Left renal pelvis (tissue), 4 donors: ENCODE measurements around the gene KRTAP1-4. TPM values are rescaled to one million over a fixed set of nuclear protein-coding genes. Genes with fewer than 3 reads are reported as not detected.
"Not testable (repeated sequence)": the region's sequence is repeated elsewhere in the genome, so short reads cannot be mapped to it uniquely, and the experiment has no call there.

Source experiments
- DNase-seq, 4 donors: peaks; one replicate each; pipeline ENCODE4 v3.0.0-alpha.2; 2013; ENCODE audit warnings: low read depth in 4 of 4, low spot score in 3 of 4
- polyA plus RNA-seq, 4 donors: library from polyadenylated mRNA; unstranded; fragments of 120-200 nt; gene quantifications; one replicate each; pipeline ENCODE4 v1.2.1, GENCODE V29; 2013; ENCODE audit not compliant: insufficient read length in 4 of 4

The KRTAP1-4 gene
- polyA plus RNA-seq, 4 donors, result not detected

DNA sequence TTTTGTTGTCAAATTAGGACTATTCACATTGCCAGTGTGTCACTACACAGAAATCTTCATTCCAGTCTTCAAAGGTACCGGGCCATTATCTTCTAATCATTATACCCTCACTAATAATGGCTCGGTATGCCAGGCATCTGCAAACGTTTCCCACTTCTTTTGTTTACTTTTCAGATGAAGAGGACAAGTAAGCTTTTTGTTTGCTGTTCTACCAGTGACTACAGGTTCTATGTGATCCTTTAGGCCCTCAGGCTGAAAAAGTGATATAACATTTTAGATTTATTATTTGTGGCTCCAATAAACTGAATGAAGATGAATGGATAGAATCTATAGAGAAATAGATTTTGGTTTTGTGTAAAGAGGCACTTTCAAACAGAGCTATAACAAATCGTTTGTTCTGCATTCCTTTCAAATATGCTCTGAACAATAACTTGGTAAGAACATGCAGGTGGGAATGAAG lies 20.7 kb downstream of the KRTAP1-4 start:
- no peak for DNase-seq

DNA sequence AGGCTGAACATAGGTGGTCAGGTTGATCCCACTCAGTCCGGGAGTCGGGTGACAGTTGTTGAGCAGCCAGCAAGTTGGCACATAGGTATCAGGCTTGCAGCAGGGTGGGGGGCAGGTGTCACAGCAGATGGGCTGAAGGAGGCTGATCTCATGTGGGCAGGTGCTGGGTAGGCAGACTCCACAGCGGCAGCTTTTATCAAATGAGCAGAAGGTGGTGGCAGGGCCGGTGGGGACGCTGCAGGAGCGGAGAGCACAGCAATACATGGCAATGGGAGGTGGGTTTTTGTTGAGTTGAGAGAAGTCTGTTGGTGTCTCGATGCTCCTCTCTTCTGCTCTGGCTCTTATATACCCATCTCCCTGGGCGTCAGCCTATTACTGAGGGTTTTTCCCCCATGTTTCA lies 21.2 kb downstream of the KRTAP1-4 start, which contains the start of gene KRTAP3-1:
KRTAP3-1 (minus strand) TSS at position 318 of the 400 bp plus-strand sequence; CDS start at position 264, 54 bp downstream.
- no peak for DNase-seq

DNA sequence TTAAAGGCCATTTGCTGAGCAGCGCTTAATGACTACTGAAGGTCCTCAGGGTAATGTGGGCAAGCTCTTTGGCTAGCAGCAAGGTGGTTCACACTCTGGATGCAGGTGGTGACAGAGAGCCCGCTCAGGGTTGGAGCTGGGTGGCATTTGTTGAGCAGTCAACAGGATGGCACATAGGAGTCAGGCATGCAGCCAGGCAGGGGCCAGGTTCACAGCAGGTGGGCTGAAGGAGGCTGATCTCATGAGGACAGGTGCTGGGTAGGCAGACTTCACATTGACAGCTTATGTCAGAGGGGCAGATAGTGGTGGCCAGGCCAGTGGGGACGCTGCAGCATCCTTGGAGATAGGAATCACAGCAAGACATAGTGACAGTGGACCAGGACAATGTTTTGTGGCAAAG lies 25.6 kb downstream of the KRTAP1-4 start:
- DNase-seq, result no peak

DNA sequence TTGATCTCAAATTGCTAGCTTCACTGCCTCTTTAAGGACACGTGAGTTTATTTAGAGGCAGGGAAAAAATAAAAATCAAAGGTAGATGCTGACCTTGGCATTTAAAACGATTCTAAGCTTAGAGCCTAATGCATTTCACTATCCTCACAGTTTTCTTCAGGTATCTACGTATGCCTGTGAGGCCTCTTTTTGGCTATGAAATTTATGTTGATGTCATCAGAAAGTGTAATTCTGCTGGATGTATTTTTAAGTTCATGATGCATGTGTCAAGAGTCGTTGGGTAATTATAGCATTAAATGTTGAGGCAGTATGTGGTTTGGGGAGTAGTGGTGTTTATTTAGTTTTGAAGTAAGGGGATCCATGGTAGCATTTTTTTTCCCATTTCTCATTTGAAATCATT lies 26.1 kb downstream of the KRTAP1-4 start:
- no peak for DNase-seq

DNA sequence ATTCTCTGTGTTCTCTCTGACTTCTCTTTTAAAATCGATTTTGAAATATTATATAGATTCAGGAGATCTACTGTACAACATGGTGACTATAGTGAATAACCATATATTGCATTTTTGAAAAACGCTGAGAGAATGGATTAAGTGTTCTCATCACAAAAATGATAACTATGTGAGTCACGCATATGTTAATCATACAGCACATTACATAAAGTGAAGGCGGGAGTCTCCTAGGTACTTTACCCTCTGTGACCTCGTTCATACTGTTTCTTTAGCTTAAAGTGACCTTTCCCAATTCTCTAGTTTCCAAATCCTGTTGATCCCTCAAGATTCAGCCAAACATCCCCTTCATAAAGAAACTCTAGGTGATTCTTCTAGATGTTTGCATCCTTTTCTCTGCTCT lies 27.2 kb downstream of the KRTAP1-4 start:
- DNase-seq, result no peak

DNA sequence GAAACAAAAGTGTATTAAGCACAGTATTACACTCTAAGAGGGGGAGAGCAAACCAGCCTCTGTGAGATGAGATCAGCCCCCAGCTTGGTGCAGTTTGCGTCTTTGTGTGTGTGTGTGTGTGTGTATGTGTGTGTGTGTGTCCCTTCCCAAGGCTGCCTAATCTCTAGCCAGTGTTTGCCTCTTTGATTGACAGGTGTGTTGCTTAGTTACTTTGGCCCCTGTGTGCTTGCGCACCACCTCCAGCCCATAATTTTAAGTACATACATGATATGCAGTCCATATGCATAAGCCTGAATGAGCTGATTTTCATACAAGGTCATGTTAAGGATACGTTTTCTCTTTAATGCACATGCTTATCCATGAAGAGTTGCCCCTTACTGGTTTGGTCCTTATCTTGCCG lies 28.2 kb downstream of the KRTAP1-4 start:
- no peak for DNase-seq

DNA sequence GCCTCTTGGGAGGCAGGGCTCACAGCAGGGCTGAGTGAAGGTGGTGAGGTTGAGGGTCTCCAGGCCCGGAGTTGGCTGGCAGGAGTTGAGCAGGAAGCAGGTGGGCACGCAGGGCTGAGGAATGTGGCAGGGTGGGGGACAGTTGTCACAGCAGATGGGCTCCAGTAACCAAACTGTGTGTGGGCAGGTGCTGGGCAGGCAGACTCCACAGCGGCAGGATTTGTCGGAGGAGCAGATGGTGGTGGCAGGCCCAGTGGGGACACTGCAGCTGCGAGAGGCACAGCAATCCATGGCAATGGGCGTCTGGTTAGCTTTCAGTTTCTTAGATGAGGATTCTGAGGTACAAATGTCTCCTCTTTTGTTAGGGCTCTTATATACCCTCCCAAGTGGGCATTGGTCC lies 30.4 kb downstream of the KRTAP1-4 start, which contains the start of gene KRTAP3-2:
KRTAP3-2 (minus strand) TSS at position 344 of the 400 bp plus-strand sequence; CDS start at position 291, 53 bp downstream.
- not testable (repeated sequence) for DNase-seq

DNA sequence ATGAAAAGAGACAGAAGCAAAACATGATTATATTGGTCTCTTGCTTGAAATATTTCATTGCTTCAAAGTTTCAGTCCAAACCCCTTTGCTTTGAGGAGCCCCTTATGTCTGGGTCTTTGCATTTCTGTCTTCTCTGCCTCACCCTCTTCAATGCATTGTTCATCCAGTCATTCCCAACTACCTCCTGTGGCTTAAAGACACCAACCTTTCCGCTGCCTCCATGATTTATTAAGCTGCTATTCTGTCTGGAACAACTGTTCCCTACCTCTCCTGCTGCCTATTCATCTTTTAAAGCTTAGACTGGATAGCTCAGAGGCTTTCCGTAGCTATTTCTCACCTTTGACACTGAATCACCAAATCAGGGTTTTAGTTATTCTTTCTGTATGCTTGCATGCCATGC lies 32.6 kb downstream of the KRTAP1-4 start:
- DNase-seq, result no peak

DNA sequence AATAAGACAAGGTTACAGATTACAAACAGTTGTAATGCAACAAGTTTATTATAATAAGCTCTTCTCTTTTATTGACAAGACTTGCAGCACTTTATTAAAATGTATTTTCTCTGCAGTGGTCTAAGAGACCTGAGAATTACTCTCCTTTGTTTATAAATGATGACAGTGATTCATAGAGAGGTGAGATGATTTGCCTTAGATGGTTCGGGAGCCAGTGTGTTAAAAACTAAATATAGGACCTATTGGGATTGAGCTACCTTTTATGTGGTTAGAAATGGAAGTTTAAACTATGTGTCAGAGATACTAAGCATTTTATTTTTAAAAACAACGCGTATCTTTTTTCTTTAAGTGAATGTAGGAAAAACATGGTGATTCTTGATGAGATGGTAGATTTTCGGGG lies 33.2 kb downstream of the KRTAP1-4 start:
- DNase-seq, result no peak

DNA sequence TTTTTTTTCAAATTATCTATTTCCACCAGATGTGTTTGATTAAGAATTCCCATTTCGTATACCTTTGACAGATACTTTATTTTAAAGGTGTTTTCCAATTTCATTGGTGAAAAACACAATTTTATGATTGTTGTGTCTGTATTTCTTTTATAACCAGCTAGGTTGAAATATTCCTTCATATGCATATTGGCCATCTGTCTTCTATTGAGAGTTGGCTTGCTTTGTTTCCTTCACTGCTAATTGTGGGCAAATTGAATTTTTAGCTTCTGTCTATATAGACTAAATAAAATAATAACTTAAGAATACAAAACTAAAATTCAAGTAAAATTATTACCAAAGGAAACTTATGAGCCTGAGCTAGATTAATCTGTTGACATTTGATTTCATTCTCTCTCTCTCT lies 34.9 kb downstream of the KRTAP1-4 start:
- DNase-seq, result no peak

DNA sequence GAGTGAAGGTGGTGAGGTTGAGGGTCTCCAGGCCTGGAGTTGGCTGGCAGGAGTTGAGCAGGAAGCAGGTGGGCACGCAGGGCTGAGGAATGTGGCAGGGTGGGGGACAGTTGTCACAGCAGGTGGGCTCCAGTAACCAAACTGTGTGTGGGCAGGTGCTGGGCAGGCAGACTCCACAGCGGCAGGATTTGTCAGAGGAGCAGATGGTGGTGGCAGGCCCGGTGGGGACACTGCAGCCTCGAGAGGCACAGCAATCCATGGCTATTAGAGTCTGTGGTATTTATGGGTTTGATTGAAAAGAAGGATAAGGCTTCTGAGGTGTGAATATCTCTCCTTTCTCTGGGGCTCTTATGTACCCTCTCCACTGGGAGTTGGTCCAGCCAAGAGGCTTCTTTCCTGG lies 36.2 kb downstream of the KRTAP1-4 start, which contains the start of gene KRTAP3-3:
KRTAP3-3 (minus strand) TSS at position 326 of the 400 bp plus-strand sequence; CDS start at position 259, 67 bp downstream.
- DNase-seq, result no peak

DNA sequence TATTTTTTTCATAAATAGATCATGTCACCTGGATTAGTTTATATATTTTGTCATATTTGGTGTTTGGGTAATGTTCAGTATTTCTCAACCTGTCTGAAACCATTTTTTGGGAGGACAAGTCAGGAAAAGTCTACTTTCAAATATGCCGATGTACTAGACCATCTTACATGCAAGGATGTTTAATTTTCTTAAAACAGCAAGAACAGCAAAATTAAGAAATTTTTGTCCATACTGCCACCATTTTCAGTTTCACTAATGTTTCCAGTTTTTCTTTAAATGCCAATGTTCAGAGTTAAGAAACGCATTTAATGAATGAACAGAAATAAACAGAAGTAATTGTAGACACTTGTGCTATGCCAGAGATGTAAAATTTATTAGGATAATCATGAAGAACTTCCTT lies 36.9 kb downstream of the KRTAP1-4 start:
- DNase-seq, result no peak

DNA sequence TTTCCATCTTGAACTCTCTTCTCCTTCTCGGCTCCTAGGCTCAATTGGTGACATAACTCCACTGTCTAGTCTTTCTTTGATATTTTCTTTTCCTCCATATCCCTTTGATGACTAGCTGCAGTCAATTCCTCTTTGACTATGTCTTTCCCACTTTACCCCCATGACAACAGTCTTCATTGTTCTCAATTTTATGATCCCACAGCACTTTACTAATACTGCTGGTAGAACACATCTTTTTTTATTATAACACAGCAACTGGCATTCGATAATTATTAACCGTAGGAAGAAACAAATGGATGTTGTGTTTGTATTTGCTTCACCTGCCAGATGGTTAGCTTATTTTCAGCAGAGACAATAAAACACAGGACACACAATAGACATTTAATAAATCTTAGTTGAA lies 37.3 kb downstream of the KRTAP1-4 start:
- no peak for DNase-seq

DNA sequence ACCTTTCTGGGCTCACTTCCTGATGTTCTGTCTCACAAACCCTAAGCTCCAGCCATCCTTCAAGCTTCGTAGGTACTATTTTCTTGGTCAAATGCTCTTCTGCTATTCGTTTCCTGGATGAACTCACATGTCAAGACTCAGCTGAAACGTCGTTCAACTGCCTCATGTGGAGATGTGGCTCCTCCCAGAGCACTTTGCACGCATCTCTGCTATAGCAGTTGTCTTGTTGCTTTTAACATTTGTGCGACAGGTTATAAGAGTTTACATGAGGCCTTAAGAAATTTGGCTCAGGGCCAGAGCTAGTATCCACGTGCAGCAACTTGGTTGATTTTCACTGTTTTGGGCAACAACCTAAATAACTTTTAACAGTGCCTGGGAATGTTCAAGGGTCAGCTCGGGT lies 43.1 kb downstream of the KRTAP1-4 start:
- no peak for DNase-seq

DNA sequence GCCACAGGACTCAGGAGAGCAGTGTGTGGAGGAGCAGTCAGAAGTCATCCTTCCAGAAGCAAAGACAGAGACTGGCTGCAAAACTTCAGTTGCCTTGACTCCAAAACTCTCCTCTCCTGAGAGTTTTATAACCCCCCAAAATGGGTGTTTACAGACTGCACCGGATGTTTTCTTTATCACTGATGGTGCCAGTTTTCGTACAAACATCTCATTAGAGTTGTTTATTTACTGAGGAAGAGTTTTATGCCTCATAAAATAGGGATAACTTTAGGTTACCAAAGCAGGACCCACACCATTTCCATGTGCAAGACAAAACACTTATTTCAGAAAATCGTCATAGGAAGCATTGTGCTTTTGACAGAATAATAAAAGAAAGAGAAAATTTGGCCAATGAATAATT lies 45.8 kb downstream of the KRTAP1-4 start, which contains the start of gene KRT40:
KRT40 (minus strand) TSS at position 101 of the 400 bp plus-strand sequence; CDS start at position 48, 53 bp downstream.
- DNase-seq, result no peak

DNA sequence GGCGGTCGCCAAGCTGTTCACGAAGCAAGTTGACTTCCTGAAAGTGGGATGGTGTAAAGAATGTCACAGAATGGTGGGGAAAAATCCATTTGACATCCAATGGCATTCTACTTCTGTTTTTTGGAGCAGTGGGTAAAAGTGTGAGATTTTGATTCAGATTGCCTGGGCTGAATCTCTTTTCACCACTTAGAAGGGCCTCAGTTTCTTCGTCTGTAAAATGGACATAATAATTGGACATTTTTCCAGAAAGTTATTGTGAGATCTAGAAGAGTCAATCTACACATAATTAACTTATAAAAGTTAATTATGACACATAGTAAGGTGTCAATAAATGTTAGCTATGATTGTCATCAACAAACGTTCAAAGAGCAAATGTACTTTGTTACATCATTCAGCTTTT lies 48.9 kb downstream of the KRTAP1-4 start:
- no peak for DNase-seq

DNA sequence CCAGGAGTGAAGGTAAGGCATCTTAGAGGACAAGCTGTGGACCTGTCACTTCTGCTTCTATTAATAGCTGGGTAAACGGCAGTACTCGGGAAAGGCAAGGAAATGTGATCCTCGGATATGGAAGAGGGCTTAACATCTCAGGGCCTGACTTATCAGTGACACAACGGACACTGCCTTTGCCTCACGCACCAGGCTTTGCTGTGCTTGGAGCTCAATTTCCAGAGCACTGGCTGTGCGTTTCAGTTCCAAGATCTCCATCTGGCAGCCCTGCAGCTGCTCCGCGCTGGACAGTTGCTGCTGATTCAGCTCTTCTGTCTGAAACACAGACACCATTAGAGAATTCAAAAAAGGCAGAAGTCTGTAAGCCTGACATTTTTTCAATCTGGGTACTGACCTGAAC lies 49.4 kb downstream of the KRTAP1-4 start:
- DNase-seq, result no peak

DNA sequence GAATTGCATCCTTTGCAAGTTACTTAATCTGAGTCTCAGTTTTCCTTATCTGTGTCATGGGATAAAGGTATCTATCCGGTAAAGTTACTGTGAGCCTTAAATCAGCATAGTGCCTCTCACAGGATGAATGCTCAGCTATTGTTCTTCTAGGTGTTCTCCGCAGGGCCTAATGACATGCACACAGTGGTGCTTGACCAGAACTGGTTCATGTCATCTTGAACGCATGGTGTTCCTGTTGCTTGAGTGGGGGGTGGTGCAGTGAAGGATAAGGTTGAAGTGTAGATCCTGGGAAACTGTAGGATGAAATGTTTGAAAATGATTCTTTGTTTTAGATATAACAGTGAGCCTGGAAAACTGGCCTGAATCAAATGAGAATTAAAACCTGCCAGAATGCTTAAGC lies 49.9 kb downstream of the KRTAP1-4 start:
- DNase-seq, result no peak

Other genes starting within 250 kb of the KRTAP1-4 start
- under 1 TPM in 2 of 4 donors, not detected in 2; 0.24 to 0.53 TPM for gene KRT27, start 247.6 kb downstream of the KRTAP1-4 start, polyA plus RNA-seq
- under 1 TPM in 1 of 4 donors, not detected in 3; 0.19 TPM for gene KRT28, start 230.2 kb downstream of the KRTAP1-4 start, polyA plus RNA-seq
- gene KRT10, start 207.6 kb downstream of the KRTAP1-4 start, polyA plus RNA-seq, result 10 to 100 TPM; 49.3 to 60.0 (median 58.1) TPM
- under 1 TPM in 2 of 4 donors, not detected in 2; 0.10 to 0.27 TPM for gene KRT12, start 163.0 kb downstream of the KRTAP1-4 start, polyA plus RNA-seq
- 1 to 10 TPM in 1 of 4 donors, under 1 TPM in 2, not detected in 1; 0.09 to 2.0 (median 0.58) TPM for gene KRT20, start 145.0 kb downstream of the KRTAP1-4 start, polyA plus RNA-seq
- gene KRT23, start 92.5 kb downstream of the KRTAP1-4 start, polyA plus RNA-seq, result 1 to 10 TPM in 2 of 4 donors, under 1 TPM in 2; 0.52 to 2.1 (median 1.0) TPM
- gene KRT39, start 63.2 kb downstream of the KRTAP1-4 start, polyA plus RNA-seq, result not detected
- under 1 TPM in 1 of 4 donors, not detected in 3; 0.07 TPM for gene KRT40, start 45.9 kb downstream of the KRTAP1-4 start, polyA plus RNA-seq
- gene KRTAP3-3, start 36.0 kb downstream of the KRTAP1-4 start, polyA plus RNA-seq, result not detected
- gene KRTAP3-2, start 30.3 kb downstream of the KRTAP1-4 start, polyA plus RNA-seq, result not detected
- gene KRTAP3-1, start 21.1 kb downstream of the KRTAP1-4 start, polyA plus RNA-seq, result not detected
- not detected for gene KRTAP1-5, start 3.0 kb downstream of the KRTAP1-4 start, polyA plus RNA-seq
- gene KRTAP1-3, start 4.7 kb upstream of the KRTAP1-4 start, polyA plus RNA-seq, result not detected
- not detected for gene KRTAP1-1, start 11.3 kb upstream of the KRTAP1-4 start, polyA plus RNA-seq
- gene KRTAP2-1, start 17.1 kb upstream of the KRTAP1-4 start, polyA plus RNA-seq, result not detected
- not detected for gene KRTAP2-2, start 25.0 kb upstream of the KRTAP1-4 start, polyA plus RNA-seq
- not detected for gene KRTAP2-3, start 29.9 kb upstream of the KRTAP1-4 start, polyA plus RNA-seq
- gene KRTAP2-4, start 35.7 kb upstream of the KRTAP1-4 start, polyA plus RNA-seq, result not detected
- not detected for gene KRTAP4-7, start 54.0 kb upstream of the KRTAP1-4 start, polyA plus RNA-seq
- gene KRTAP4-8, start 67.9 kb upstream of the KRTAP1-4 start, polyA plus RNA-seq, result not detected
- gene KRTAP4-16, start 72.0 kb upstream of the KRTAP1-4 start, polyA plus RNA-seq, result not detected
- not detected for gene KRTAP4-9, start 75.2 kb upstream of the KRTAP1-4 start, polyA plus RNA-seq
- not detected for gene KRTAP4-11, start 88.2 kb upstream of the KRTAP1-4 start, polyA plus RNA-seq
- gene KRTAP4-12, start 94.0 kb upstream of the KRTAP1-4 start, polyA plus RNA-seq, result not detected
- not detected for gene KRTAP4-6, start 110.3 kb upstream of the KRTAP1-4 start, polyA plus RNA-seq
- gene KRTAP4-5, start 119.6 kb upstream of the KRTAP1-4 start, polyA plus RNA-seq, result not detected
- not detected for gene KRTAP4-4, start 130.6 kb upstream of the KRTAP1-4 start, polyA plus RNA-seq
- gene KRTAP4-3, start 138.0 kb upstream of the KRTAP1-4 start, polyA plus RNA-seq, result not detected
- not detected for gene KRTAP4-2, start 148.0 kb upstream of the KRTAP1-4 start, polyA plus RNA-seq
- gene KRTAP4-1, start 154.7 kb upstream of the KRTAP1-4 start, polyA plus RNA-seq, result not detected
- gene KRTAP9-1, start 159.7 kb upstream of the KRTAP1-4 start, polyA plus RNA-seq, result not detected
- not detected for gene KRTAP9-2, start 196.5 kb upstream of the KRTAP1-4 start, polyA plus RNA-seq
- gene KRTAP9-3, start 202.3 kb upstream of the KRTAP1-4 start, polyA plus RNA-seq, result not detected
- not detected for gene KRTAP9-8, start 207.8 kb upstream of the KRTAP1-4 start, polyA plus RNA-seq
- gene KRTAP9-4, start 219.5 kb upstream of the KRTAP1-4 start, polyA plus RNA-seq, result not detected
- gene KRTAP9-9, start 225.2 kb upstream of the KRTAP1-4 start, polyA plus RNA-seq, result not detected
- gene KRTAP9-6, start 235.2 kb upstream of the KRTAP1-4 start, polyA plus RNA-seq, result not detected
- not detected for gene KRTAP9-7, start 245.5 kb upstream of the KRTAP1-4 start, polyA plus RNA-seq